ENCODE results near the gene RTKN2. TPM values are rescaled to one million over a fixed set of nuclear protein-coding genes. Genes with fewer than 3 reads are reported as not detected.

The RTKN2 gene
- total RNA-seq, 2 donors from 2014 or later = 2.1 to 3.6 TPM

DNA sequence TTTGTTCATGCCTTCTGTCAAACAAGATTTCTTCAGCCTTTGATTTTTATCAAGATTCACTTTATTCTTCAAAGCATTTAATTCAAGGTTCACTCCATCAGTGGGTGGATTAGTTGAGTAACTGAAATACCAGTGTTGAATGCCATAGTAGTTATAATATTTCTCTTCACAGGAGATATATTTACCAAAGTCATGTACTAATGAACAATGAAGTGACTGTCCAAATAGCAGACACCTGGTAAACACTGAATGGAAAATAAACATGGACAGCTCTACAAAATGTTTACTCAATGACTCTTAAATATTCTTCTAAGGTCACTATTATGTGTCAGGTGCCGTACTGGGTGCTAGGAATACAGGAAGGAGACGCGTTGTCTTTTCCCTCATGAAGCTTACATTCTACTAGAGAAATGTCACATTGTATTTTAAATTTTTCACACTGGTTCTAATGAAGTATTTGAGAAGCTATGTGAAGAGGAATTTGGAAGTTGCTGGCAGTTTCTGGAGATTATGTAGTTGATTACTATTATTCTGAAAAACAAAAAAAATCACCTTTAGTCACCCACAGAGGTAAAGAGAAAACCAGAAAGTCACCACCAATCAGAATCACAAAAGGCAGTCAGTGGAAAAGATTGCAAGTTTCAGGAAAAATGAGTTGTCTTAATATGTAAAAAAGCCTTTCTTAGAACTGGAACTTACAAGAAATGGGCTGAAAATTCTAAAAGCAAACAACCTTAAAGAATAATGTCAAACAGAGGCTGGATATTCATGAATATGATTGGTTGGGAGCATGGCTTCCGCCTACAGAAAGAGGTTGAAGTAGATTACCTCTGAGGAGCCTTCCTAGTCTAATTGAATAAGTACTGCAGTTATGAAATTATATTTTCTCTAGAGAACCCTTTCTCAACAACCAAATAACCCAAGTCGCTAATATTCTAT is 84.5 kb downstream of the RTKN2 start:
- no peak for DNase-seq (ENCODE audit: low spot score)
- Histone ChIP-seq H3K9me3 (no peaks in the 10 kb centered on the region), H3K27ac (no peak overlapping the region), H3K36me3 (no peaks in the 10 kb centered on the region), H3K27me3 (replicated peaks; ENCODE audit: insufficient read depth) (no peaks in the 10 kb centered on the region), H3K4me3 (no peak overlapping the region), H3K4me1 (replicated peaks) (no peaks in the 10 kb centered on the region)
- WGBS = 76% methylated on average over 5 of the region's 5 CpGs
- intact Hi-C loops (cut with DNase I) = no loop called here
- TF ChIP-seq, protein P1, sequence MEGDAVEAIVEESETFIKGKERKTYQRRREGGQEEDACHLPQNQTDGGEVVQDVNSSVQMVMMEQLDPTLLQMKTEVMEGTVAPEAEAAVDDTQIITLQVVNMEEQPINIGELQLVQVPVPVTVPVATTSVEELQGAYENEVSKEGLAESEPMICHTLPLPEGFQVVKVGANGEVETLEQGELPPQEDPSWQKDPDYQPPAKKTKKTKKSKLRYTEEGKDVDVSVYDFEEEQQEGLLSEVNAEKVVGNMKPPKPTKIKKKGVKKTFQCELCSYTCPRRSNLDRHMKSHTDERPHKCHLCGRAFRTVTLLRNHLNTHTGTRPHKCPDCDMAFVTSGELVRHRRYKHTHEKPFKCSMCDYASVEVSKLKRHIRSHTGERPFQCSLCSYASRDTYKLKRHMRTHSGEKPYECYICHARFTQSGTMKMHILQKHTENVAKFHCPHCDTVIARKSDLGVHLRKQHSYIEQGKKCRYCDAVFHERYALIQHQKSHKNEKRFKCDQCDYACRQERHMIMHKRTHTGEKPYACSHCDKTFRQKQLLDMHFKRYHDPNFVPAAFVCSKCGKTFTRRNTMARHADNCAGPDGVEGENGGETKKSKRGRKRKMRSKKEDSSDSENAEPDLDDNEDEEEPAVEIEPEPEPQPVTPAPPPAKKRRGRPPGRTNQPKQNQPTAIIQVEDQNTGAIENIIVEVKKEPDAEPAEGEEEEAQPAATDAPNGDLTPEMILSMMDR (IDR thresholded peaks at IDR 0.05) = no peak
- no peak for TF ChIP-seq POLR2A (IDR thresholded peaks at IDR 0.05)
- TF ChIP-seq POLR2AphosphoS5 (IDR thresholded peaks at IDR 0.05) = peak; percentile 45

DNA sequence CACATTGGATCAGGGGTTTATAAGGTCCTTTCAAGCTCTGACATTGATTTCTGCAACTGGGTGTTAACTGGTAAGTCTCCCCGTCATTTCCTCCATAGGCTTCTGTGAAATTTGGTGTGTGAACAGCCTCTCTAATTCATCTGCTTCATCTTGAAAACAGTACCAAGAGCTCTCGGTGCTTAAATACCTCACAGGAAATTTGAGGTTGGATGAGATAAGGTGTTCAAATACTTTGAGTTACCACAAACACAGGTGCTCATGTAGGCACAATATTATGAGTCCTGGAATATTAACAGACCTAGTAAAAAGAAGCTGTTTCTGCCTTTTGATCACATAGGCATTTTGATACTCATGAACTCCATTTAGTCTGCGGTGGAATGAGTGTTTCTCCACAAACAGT is 85.2 kb downstream of the RTKN2 start:
- intact Hi-C loops (cut with DNase I) = no loop called here
- Histone ChIP-seq H3K9me3 (no peaks in the 10 kb centered on the region), H3K27ac (no peak overlapping the region), H3K4me3 (no peak overlapping the region), H3K4me1 (replicated peaks) (no peaks in the 10 kb centered on the region), H3K36me3 (no peaks in the 10 kb centered on the region), H3K27me3 (replicated peaks; ENCODE audit: insufficient read depth) (no peaks in the 10 kb centered on the region)
- TF ChIP-seq POLR2AphosphoS5 (IDR thresholded peaks at IDR 0.05) = no peak
- no peak for TF ChIP-seq POLR2A (IDR thresholded peaks at IDR 0.05)
- 49% methylated on average over 3 of the region's 3 CpGs for WGBS
- DNase-seq (ENCODE audit: low spot score) = no peak

DNA sequence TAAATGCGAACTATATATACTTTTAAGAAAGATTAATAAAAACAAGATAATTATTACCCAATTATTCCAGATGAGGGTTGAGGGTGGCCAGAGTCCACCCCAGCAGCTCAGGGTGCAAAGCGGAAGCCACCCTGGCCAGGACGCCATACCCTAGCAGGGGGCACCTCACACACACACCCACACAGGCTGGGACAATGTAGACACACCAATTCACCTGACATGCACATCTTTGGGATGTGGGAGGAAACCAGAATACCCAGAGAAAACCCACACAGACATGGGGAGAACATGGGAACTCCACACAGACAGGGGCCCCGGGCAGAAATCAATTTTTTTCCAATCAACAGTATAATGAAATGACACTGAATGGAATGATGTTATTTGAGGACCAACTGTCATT is 86.0 kb downstream of the RTKN2 start:
- H3K4me1 ChIP-seq (replicated peaks) = no peaks in the 10 kb centered on the region
- no peaks in the 10 kb centered on the region for H3K9me3 ChIP-seq
- 96% methylated on average over 4 of the region's 4 CpGs for WGBS
- intact Hi-C loops (cut with DNase I) = no loop called here
- TF ChIP-seq POLR2A (IDR thresholded peaks at IDR 0.05) = no peak
- TF ChIP-seq, protein P1 (IDR thresholded peaks at IDR 0.05) = no peak
- no peak for TF ChIP-seq POLR2AphosphoS5 (IDR thresholded peaks at IDR 0.05)
- no peak overlapping the region for H3K27ac ChIP-seq
- no peak overlapping the region for H3K4me3 ChIP-seq
- no peak for DNase-seq (ENCODE audit: low spot score)
- H3K36me3 ChIP-seq = no peaks in the 10 kb centered on the region
- H3K27me3 ChIP-seq (replicated peaks; ENCODE audit: insufficient read depth) = no peaks in the 10 kb centered on the region

DNA sequence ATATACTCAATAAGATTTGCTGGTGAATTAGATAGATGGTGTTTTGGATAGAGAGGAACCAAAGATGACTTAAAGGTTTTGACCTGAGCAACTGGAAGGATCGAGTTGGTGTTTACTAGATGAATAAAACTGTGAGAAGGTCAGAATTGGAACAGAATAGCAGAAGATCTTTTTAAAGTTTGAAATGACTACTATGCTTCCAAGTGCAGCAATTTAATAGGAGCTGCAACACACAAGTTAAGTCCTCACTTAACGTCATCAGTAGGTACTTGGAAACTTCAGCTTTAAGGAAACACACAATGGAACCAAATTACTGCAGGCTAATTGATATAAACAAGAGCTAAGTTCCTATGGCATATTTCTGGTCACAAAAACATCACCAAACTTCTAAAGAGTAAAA is 86.5 kb downstream of the RTKN2 start:
- TF ChIP-seq, protein P1 (IDR thresholded peaks at IDR 0.05) = no peak
- TF ChIP-seq POLR2AphosphoS5 (IDR thresholded peaks at IDR 0.05) (no peak), POLR2A (IDR thresholded peaks at IDR 0.05) (no peak)
- H3K4me1 ChIP-seq (replicated peaks) = no peaks in the 10 kb centered on the region
- no peaks in the 10 kb centered on the region for H3K27me3 ChIP-seq (replicated peaks; ENCODE audit: insufficient read depth)
- H3K27ac ChIP-seq = no peak overlapping the region
- no peak for DNase-seq (ENCODE audit: low spot score)
- intact Hi-C loops (cut with DNase I) = no loop called here
- 80% methylated on average over 2 of the region's 2 CpGs for WGBS
- no peak overlapping the region for H3K4me3 ChIP-seq
- H3K9me3 ChIP-seq = no peaks in the 10 kb centered on the region
- H3K36me3 ChIP-seq = no peaks in the 10 kb centered on the region

DNA sequence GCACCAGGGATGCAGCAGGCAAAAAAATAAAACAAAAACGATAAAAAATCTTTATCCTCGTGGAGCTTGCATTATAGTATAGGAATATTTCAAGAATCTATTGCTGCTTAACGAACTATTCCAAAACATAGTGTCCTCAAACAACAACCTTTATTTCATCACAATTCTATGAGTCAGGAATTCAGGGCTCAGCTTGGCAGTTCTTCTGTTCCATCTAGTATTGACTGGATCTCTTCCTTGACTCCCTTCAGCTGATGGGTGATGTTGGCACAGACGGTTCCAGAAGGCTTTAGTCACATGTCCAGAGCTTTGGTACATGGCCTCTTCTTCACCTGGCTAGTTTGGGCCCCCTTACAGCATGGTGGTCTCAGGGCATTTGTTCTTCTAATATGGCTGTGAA is 88.0 kb downstream of the RTKN2 start:
- intact Hi-C loops (cut with DNase I) = no loop called here
- DNase-seq (ENCODE audit: low spot score) = no peak
- TF ChIP-seq POLR2A (IDR thresholded peaks at IDR 0.05) = no peak
- TF ChIP-seq, protein P1 (IDR thresholded peaks at IDR 0.05) = no peak
- no peak for TF ChIP-seq POLR2AphosphoS5 (IDR thresholded peaks at IDR 0.05)
- Histone ChIP-seq H3K4me1 (replicated peaks) (no peaks in the 10 kb centered on the region), H3K4me3 (no peak overlapping the region), H3K36me3 (no peaks in the 10 kb centered on the region), H3K27me3 (replicated peaks; ENCODE audit: insufficient read depth) (no peaks in the 10 kb centered on the region), H3K9me3 (no peaks in the 10 kb centered on the region), H3K27ac (no peak overlapping the region)
- WGBS = 97% methylated on average over 4 of the region's 4 CpGs
